Activated CD4-positive, alpha-beta T cell treated with anti-CD3 and anti-CD28 coated beads for 48 hours (primary cell): ENCODE data around the gene PTPRN2.
"Not testable (repeated sequence)": the region's sequence is repeated elsewhere in the genome, so short reads cannot be mapped to it uniquely, and the experiment has no call there.

Source experiments
- DNase-seq: peaks from one replicate; pipeline ENCODE4 v3.0.0-alpha.2; 2020

Gene PTPRN2

DNA sequence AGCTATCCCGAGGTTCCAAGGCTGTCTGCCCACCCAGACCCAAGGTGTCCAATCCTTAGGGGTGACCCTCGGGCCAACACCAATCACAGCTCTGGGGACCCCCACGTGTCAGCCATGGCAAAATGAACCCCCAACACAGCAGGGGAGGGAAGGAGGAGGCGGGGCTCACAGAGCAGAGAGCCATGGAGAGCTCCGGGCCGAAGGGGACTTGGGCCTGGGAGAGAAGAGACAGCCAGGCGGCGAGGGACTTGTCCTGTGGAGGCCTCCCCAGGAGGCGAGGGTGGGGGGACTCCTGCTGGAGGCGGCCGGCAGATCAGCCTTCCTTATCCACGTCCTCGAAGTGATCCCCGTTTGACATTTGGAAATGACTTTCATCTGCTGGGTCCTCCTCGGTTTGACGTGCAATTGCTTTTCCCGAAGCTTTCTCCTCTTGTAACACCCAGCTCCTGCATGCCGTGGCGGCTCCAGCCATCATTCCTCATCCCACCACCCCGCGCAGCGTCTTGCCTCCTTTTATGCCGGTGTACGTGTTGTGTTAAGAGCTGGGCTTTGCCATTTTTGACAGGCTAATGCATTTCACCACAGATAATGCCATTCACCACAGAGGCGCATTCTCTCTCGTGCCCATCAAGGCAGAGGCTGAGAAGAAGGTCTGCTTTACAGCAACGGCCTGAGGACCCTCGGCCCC is 913.5 kb downstream of the PTPRN2 start:
- DNase-seq, result no peak

DNA sequence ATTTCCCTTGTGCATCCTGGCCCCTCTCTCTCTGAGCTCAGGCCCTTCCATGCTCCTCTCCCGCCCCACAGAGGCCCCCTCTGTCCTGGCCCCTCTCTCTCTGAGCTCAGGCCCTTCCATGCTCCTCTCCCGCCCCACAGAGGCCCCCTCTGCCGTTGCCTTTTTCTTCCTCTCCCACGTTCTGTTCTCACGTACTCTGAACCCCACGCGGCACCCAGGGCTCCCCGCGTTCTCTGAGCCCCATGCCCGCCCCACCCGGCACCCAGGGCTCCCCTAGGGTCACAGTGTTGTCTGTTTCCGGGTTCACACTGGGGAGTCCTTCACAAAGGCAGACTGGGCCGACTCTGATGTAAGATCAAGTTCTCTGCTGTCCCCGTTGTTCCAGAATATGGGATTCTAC is 914.0 kb downstream of the PTPRN2 start:
- DNase-seq, result no peak

DNA sequence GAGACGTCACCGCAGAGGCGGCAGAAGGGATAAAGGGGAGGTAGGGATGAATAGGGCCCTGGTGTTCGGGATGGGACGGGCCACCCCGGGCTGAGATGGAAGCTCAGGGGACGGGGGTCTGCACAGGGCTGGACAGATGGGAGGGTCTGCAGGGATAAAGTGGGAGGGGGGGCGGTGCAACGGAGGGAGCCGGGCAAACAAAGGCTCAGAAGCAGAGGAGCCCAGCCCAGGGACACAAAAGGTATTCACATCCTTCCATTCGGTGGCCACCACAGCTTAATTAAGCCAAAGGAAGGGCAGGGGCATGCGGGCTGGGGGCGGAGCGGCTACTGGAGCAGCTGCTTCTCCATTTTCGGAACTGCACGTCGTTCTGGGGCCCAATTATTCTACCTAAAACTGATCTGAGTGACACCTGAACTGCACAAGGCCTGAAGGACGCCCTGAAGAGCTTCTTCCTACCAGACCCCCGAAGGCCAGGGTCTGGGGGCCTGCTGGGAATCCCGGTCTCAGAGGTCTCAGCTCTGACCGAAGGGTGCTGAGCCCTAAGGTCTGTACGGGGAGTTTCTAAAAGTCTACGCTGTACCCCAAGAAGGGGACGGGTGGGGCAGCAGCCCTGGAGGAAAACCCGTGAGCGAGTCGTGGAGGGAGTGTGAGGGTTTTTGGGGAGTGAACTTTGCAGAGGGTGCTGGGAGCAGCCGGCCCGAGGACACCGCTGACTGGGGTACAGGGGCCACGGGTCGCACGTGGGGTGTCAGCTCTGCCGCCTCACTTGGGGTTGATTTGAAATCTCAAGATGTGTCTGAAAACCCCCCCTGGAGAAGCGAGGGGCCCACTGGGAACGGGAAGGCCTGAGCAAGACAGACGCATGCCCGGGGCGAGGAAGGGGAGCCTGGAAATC is 916.0 kb downstream of the PTPRN2 start:
- no peak for DNase-seq

GRCh38 chr7:157670490-157671357 is 916.9 kb downstream of the PTPRN2 start:
- no peak for DNase-seq

GRCh38 chr7:157669768-157670351 is 917.8 kb downstream of the PTPRN2 start:
- no peak for DNase-seq

- no peak for DNase-seq
These were observed 918.5 kb downstream of the PTPRN2 start for GRCh38 chr7:157668884-157669767.

GRCh38 chr7:157668221-157668883 is 919.3 kb downstream of the PTPRN2 start:
- no peak for DNase-seq

DNA sequence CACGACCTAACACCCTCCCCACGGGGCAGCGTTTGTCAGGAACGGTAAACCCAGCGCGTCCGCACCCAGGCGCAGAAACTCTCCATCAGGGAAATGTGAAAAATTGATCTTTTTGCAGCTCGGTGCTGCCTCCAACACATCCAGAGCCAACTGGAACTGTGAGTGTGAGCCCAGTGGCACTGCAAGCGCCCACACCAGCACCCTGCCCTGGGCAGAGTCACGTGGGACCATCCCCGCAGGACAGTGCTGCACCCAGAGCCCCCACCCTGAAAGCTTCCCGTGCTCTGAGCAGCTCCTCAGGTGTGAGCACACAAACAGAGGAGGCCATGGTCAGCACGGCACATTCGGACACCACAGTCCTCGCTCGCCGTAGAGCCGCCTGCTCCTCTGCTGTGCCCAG is 919.9 kb downstream of the PTPRN2 start:
- no peak for DNase-seq

DNA sequence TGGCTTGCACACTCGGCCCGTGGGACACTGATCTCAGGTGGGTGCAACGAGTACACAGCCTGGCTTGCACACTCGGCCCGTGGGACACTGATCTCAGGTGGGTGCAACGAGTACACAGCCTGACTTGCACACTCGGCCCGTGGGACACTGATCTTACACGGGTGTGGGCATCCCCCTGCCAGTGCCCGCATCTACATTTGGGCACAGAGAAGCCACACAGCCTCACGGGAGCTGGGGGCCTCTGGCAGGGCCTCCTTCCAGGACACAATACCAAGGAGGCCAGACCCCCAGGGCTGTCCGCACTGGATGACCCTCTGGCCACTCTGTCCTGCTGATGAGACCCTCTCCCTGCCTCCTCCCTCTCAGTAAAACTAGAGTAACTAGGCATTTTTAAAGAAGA is 920.4 kb downstream of the PTPRN2 start:
- DNase-seq, result no peak

GRCh38 chr7:157666530-157667040 is 921.0 kb downstream of the PTPRN2 start:
- no peak for DNase-seq

- not testable (repeated sequence) for DNase-seq
These were observed 922.0 kb downstream of the PTPRN2 start for GRCh38 chr7:157665634-157665988.

- DNase-seq, result no peak
These were observed 922.6 kb downstream of the PTPRN2 start for GRCh38 chr7:157664871-157665633.

DNA sequence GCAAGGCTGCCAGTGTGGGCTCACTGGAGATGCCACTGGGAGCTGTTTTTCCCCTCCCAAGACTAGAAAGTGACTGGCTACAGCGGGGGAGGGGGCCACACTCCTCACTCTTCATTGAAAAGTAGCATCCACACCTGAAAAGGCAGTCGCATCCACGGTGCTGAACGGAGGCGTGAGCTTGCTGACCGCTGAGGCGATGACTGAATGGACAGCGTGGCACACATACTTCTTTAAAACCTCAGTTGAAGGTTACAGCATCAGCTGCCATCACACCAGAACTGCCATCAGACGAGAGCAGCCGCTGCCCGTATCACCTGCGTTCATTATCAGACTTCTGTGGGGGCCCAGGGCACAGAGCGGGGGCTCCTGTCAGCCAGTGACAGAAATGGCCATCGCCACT is 923.6 kb downstream of the PTPRN2 start:
- DNase-seq, result no peak

GRCh38 chr7:157662981-157663716 is 924.5 kb downstream of the PTPRN2 start:
- no peak for DNase-seq

DNA sequence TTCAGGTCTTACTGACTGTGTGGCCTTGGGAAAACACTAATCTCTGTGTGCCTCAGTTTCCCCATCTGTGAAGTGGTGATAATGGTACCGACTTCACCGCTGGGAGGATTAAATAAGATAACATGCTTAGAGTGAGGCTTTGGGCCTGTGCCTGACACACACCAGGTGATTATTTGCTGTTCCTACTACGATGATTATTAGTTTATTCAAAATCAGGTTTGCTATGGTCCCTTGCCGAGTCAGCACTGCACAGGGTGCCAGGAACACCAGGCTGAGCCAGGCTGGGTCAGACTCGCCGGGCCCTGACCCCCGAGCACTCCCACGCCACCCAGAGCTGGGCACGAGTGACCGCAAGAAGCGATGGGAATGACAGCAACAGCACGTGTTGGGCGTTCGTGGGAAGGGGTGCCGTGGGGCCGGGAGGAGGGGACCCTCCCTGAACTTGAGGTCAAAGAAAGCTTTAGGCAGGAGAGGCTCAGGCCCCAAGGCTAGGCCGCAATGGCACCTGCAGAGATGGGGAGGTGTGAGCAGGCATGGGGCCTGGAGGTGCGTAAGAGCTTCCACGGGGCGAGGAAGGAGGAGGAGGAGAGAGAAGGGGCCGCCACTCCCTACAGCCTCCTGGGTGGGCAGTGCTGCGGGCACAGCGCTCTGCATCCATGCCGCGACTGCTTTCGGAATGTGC is 925.4 kb downstream of the PTPRN2 start:
- no peak for DNase-seq

DNA sequence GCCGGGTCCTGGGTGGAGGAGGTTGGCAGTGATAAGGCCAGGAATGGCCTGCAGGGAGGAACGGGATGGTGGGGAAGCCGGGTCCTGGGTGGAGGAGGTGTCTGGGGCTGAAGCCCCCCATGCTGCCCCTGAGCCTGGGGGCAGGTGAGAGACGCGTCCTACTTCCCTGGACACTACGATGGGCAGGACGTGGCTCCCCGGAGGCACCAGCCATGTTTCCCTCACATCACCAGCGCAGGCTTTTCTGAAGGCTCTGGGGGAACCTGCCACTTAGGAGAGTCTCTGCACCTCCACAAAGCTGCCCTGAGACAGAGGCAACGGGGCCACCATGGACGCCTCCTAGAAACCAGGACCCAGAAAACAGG is 926.0 kb downstream of the PTPRN2 start:
- no peak for DNase-seq

GRCh38 chr7:157660971-157661610 is 926.5 kb downstream of the PTPRN2 start:
- DNase-seq, result no peak

DNA sequence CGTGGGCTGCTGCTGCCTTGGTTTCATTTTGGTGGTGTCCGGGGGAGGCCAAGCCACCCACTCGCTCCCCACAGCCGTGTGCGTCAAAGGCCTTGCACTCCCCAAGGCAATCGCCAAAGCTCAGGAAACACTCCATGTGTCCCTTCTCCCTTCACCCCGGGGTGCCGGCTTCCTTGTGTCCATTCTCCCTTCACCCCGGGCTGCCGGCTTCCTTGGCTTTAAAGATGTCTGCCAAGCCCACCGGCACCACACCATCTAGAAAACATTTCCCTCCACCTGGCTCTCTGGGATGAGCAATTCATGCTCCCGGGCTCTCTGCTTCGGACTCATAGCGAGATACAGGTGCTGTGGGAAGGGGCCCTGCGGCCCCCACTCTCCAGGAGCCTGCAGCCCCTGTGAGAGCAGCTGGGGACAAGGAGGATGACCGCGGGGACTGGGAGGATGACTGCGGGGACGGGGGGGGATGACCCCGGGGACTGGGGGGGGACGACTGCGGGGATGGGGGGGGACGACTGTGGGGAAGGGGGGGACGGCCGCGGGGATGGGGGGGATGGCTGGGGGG is 928.7 kb downstream of the PTPRN2 start:
- DNase-seq, result no peak
